GM12892 (cell line): Measurements from ENCODE around the gene PHIP.

Source experiments
- POLR2AphosphoS5 ChIP-seq: IDR thresholded peaks from 2 replicates; pipeline ENCODE4 v1.6.1; 2011; ENCODE audit warnings: low read depth, low read length, control low read depth
- TAF1 ChIP-seq: IDR thresholded peaks from 2 replicates; pipeline ENCODE4 v1.6.1; 2011; ENCODE audit warnings: low read depth, mild to moderate bottlenecking, control low read depth, low read length, borderline replicate concordance

DNA sequence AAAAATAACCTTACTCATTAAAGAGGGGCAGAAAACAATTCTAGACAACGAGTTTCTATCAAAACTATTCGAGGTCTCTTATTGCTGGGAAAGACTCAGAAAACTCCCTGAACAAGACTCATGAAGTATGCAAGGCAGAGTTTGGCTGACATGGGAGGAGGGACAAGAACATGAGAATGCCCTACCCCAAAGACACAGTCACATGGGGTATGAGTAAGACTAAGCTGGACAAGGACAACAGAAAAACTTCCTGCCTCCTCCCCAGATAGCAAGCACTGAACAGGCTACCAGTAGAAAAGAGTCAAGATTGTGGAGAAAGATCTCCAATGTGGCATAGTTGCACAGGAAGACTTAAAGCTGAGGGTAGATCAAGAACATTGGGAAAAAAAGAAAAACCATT is 39.7 kb upstream of the PHIP start:
- TF ChIP-seq POLR2AphosphoS5 (no peak), TAF1 (no peak)
